Spleen (tissue), 7 donors: ENCODE data around the gene CD2.

ENCODE experiments used
- CTCF ChIP-seq, 11 experiments: fragments of 200-600 bp in 7 of 11; fragments of 450-650 bp in 4 of 11; sonication (generic) in 4 of 11; IDR thresholded peaks in 8 of 11; conservative IDR thresholded peaks in 3 of 11; 1 replicate in 7 of 11; 2 replicates in 4 of 11; pipeline versions ENCODE4 v1.4.0 to v1.8.0; 2016 to 2021; ENCODE audit warnings: antibody characterized with exemption in 11 of 11, inconsistent platforms in 4 of 11, mild to moderate bottlenecking in 1 of 11
- POLR2A ChIP-seq, 3 donors: fragments of 450-650 bp; IDR thresholded peaks; one replicate each; pipeline ENCODE4 v1.5.1; 2017; ENCODE audit warnings: antibody characterized with exemption in 3 of 3, mild to moderate bottlenecking in 1 of 3
- donor health status: DM: no; HTN: no; CAD: no; lungs with moderate emphysema.
- donor health status: DM: no; HTN: no; CAD: no.
- donor health status: DM: no; HTN: no; CAD: no.

GRCh38 chr1:116768416-116769103 lies 14.3 kb downstream of the CD2 start:
- TF ChIP-seq CTCF (IDR thresholded peaks at IDR 0.05 in 8 of 11, conservative IDR thresholded peaks at IDR 0.05 in 3 of 11): no peak
- no peak for TF ChIP-seq POLR2A (IDR thresholded peaks at IDR 0.05)
